Measurements from ENCODE around the gene PRRG4.
A peak's percentile ranks its signal among the peaks of the same experiment; 100 is the strongest.
"Not testable (repeated sequence)": the region's sequence is repeated elsewhere in the genome, so short reads cannot be mapped to it uniquely, and the experiment has no call there.

The PRRG4 gene

DNA sequence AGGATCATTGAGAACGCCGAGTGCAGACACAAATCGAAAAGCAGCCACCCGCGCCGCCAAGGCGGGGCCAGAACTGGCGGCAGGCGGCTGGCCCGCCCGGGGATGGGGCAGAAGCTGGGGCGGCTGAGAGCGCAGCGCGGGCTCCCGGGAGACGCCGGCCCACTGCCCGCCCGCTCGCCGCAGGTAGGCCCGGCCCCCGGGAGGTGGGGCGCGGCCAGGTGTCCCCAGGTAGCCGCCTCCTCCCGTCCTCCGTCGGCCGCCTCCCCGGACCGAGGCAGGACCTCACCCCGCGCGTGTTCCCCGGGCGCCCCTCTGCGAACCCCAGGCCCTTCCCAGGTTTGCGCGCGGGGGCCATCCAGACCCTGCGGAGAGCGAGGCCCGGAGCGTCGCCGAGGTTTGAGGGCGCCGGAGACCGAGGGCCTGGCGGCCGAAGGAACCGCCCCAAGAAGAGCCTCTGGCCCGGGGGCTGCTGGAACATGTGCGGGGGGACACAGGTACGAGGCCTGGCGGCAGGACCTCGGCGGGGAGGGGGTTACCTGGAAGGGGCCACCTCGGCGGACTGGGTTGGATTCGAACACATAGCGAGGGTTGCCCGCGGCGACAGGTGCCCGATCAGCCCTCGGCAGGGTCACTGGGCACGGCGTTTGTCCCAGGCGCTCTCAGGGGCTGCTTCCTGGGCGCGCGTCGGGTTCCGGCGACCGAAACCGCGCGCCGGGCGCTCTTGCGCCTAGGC is at the start of gene PRRG4:
TSS of gene PRRG4 (plus strand) at position 248 of the 733 bp plus-strand sequence. CDS start 603 bp downstream, outside the sequence.
- no peak for DNase-seq (ENCODE audit: low spot score)

DNA sequence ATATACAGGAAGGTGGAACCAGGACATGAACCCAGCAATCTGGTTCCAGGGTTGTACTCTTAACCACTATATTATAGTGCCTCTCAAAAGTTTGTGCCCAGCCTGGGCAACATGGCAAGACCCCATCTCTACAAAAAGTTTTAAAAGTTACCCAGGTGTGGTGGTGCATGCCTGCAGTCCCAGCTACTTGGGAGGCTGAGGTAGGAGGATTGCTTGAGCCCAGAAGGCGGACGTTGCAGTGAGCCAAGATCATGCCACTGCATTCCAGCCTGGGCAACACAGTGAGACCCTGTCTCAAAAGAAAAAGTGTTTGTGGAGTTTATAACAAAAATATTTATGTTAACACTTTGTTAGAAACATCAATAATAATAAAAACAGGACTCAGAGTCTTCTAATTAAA is 48.9 kb upstream of the PRRG4 start:
- not testable (repeated sequence) for DNase-seq (ENCODE audit: low spot score)

DNA sequence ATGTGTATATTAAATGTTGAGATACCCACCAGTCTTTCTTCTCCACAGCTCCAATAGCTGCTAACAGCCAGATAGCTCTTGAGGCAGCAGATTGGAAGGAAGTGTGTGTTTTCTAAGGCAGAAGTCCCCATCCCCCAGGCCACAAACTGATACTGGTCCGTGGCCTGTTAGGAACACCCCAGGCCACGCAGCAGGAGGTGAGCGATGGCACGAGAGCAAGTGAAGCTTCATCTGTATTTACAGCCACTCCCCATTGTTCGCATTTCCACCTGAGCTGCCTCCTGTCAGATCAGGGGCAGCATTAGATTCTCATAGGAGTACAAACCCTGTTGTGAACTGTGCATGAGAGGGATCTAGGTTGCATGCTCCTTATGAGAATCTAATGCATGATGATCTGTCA is 48.0 kb upstream of the PRRG4 start:
- no peak for DNase-seq (ENCODE audit: low spot score)

DNA sequence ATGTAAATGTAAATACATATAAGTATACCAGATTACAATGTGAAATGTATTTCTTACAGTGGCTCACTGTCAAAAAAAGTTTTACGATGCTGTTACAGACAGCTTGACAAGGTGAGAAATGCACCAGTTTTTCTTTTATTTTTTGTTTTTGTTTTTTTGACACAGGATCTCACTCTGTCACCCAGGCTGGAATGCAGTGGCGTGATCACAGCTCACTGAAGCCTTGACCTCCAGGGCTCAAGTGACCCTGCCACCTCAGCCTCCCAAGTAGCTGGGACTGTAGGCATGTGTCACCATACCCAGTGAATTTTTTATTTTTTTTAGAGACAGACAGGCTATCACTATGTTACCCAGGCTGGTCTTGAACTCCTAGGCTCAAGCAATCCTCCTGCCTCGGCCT is 44.5 kb upstream of the PRRG4 start:
- no peak for DNase-seq (ENCODE audit: low spot score)

DNA sequence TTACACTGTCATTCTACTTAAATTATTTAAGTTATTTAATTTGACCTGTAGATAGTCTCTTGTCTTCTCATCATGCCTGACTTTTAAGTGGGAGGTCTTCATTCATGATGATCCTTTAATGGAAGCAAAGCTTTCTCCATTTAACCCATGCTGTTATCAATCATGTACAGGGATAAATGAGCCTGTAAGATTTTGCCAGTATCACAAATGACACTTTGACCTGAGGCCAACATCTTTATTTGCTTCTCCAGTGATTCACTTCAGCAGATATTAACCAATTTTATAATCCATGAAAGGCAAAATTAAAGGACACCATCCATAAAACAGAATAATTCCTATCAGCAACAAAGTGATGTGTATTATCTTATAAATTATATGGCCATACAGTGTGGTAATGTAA is 42.9 kb upstream of the PRRG4 start:
- DNase-seq (ENCODE audit: low spot score): no peak

DNA sequence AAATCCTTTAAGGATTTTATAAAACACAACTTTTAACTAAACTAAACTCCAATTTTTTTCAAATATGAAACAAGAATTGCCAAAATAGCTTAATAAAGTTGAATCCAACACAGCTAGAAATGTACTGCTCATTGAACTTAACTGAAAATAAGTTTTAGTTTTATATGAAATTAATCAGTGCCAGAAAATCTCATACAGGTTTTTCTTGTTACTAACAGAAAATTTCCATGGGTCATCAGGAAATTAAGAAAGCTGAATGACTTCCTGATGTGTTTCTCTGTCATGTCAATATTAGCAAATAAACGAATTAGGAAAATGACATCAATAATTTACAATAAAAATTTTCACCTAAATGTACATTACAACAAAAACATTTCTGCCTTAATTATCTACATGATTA is 38.8 kb upstream of the PRRG4 start:
- no peak for DNase-seq (ENCODE audit: low spot score)

DNA sequence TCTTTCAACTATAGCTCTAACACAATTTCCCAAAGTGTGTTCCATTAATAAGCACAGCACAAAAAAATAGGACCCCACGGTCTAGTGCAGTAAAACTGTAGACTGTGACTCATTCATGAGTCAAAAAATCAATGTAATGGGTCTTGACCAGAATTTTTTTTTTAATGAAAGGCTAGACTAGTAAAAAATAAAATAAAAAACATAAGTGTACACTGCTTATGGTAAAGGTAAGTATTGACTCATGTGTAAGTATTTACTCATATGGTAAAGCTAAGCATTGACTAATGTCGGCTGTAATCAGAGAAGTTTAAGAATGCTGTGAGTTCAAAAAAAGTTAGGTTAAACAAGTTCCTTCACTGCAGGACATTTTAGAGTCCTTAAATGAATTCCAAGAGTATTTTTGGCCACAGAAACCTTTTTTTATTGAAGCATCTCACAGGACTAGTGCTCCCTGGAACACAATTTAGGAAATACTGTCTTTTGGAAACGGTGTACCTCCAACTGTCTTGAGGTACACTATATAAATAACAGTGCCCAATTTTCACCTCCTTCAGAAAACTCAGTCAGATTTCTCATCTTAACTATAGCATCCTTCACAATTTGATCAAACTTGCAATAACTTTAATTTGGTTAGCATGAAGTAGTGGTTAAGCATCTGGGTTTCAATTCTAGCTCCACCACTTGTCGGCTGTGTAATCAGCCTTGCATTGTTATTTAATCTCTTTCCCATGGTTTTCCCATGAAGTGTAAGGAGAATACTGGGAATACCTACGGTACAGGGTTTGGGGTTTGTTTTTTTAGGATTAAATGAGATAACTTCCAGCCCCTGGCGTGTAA is 37.4 kb upstream of the PRRG4 start:
- no peak for DNase-seq (ENCODE audit: low spot score)

GRCh38 chr11:32792948-32793475 is 36.7 kb upstream of the PRRG4 start:
- DNase-seq (ENCODE audit: low spot score): peak; percentile 39

DNA sequence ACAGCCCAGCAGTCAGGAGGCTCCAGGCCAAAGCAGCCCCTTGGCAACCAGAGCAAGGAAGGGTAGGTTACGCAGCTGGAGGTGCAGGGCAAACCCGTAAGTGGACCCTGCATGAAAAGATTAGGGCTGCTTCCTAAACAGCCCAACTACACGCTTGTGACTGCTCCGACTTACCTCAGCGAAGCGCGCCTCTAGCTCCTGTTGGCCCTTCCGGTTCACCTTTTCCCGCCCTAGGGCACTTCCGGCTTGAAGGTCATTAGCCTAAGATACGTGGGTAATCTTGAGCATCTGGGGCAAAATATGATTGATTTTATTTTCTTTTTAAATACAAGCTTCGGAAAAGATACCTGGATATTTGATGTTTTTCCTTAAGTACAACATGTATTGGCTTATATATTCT is 35.3 kb upstream of the PRRG4 start, which contains the start of gene CCDC73:
TSS of gene CCDC73 (minus strand) at position 224 of the 400 bp plus-strand sequence. CDS start 34,419 bp downstream, outside the sequence.
- no peak for DNase-seq (ENCODE audit: low spot score)

GRCh38 chr11:32796425-32796824 is 33.3 kb upstream of the PRRG4 start:
- DNase-seq (ENCODE audit: low spot score): no peak

GRCh38 chr11:32809313-32809712 is 20.4 kb upstream of the PRRG4 start:
- no peak for DNase-seq (ENCODE audit: low spot score)

DNA sequence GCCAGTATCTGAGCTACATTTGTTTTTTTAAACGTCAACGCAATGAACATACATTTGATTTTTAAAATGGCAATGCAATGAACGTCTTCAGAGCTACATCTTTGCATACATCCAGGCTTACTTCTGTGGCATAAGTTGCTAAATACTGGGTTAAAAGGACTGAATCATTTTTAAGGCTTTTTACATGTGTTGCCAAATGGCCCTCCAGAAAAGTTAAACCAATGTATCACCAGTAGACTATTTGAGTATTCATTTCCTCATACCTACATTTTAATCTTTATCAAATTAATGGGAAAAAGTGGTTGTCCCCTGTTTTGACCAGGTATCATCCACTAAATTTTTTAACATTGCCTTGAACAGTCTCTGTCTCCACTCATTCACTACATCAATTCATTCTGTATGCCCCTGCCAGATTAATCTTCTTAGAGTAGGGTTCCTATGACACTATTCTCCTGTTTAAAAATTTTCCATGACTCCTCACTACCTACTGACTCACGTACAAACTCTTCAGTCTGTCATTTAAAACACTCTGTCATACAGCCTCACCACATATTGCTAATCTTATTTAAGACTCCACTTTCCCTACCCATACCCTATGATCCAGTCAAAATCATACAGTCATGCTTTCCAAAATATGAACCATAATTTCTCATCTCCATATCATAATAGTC is 12.4 kb upstream of the PRRG4 start:
- no peak for DNase-seq (ENCODE audit: low spot score)

GRCh38 chr11:32817852-32818183 is 11.9 kb upstream of the PRRG4 start:
- DNase-seq (ENCODE audit: low spot score): no peak

DNA sequence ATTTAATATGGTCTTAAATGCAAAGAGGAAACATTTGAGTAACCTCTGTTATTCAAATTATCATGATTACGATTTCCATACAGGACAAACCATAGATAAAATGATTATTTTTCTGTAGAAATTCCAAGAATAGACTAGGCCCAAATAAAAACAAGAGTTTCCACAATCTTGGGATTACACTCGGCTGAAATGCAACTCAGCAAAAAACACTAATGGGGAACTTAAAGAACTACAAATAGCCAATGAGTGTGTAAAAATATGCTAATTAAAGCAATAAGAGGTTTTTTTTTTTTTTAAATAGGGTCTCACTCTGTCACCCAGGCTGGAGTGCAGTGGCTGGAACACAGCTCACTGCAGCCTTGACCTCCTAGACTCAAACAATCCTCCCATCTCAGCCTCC is 10.5 kb upstream of the PRRG4 start:
- no peak for DNase-seq (ENCODE audit: low spot score)

- no peak for DNase-seq (ENCODE audit: low spot score)
Measured at GRCh38 chr11:32820497-32820896, 9.2 kb upstream of the PRRG4 start.

GRCh38 chr11:32821517-32821916 is 8.2 kb upstream of the PRRG4 start:
- no peak for DNase-seq (ENCODE audit: low spot score)

DNA sequence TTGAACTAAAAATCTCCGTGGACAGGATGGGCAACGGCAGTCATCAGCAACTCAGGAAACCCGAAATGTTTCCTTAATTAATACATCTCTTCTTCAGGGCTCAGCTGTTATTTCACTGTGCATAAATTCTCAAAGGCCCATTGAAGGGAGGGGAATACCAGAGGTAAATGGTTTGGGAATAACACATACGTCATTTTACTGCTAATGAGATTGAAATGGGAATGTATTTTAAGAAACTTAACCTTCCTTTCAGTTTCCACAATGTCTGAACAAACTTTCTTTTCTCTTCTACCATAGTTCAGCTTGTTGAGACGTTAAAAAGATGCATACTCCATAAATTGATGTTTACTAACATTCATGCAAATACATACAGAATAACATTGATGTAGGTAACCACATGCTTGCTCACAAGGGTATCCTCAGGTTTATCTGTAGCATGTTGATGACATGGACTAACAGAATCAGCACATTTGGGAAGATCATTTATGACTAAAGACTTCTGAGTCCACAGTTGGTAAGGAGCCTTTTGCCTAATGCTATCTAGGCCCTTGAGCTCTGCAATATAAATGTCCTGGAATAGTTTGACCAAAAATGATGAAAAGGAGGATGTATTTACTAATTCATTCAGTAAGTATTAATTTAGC is 7.7 kb upstream of the PRRG4 start:
- no peak for DNase-seq (ENCODE audit: low spot score)

GRCh38 chr11:32823617-32824016 is 6.1 kb upstream of the PRRG4 start:
- DNase-seq (ENCODE audit: low spot score): not testable (repeated sequence)

- no peak for DNase-seq (ENCODE audit: low spot score)
Measured at GRCh38 chr11:32826113-32826512, 3.6 kb upstream of the PRRG4 start.

DNA sequence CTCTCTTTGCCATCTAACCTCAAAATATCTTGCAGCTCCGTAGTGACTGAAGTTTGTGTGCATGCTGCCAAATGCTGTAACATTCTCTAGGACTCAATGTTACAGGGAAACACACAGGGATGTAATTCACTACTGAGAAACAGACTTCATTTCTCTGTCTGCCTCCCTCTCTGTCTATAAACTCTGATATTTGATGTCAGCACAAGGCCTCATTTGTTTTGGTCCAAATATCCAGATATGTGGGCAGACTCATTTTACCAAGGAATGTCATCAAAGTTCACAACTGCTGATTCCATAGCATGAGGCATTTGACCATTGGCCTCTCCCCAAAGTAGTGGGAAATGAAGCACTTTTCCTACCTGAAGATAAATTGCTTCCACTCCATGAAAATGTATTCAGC is 2.5 kb upstream of the PRRG4 start:
- no peak for DNase-seq (ENCODE audit: low spot score)

DNA sequence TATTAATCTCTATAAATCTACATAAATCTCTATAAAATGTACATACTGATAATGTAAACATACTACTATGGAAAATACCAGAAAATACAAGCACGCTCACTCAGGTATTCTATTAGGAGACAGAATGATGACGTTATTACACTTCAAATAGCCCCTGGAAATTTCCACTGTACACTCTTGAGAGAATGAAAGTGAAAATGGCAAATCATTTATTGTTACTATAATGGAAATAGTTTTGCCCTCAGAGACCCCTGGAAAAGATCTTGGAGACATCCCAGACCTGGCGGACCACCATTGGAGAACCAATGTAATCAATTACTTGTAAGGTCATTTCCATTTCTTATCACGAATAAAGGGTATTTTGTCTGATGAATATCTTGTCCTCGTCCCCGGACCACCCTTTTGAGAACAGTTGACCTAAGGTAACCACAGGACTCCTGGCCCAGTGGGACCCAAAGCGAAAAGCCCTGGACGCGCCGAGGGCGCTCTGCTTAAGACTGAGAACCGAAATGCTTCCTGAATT is 509 bp upstream of the PRRG4 start:
- no peak for DNase-seq (ENCODE audit: low spot score)

GRCh38 chr11:32830413-32830738 is 649 bp downstream of the PRRG4 start:
- no peak for DNase-seq (ENCODE audit: low spot score)

Measured in putamen (tissue), 1 donor.